Measurements from ENCODE around the gene ATG7.

The ATG7 gene

DNA sequence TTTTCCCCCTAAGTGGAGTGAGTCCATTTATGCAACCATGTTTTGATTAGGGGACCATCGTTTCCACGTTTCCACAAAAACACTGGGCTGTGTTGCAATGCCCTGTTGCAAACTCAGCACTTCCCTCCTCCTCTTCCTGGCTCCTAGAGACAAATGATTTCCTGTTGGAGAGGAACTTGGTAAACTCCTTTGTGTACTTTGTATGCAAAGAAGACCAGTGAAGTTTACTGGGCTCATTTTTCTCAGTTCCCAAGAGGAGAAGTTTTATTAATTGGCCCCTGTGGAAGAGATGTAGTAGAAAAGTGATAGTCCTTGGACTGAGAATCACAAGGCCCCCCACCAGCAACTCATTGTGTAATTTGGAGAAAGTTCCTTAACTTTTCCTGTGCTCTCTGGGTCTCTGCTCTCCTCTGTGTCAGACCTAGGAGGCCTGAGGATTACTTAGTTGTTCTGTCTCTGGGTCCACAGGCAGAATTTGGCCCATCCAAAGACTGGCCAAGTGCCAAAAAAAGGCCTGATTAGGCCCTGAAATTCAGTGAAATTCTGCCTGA, 95.0 kb downstream of the ATG7 start:
- DNase-seq = peak; percentile 70

DNA sequence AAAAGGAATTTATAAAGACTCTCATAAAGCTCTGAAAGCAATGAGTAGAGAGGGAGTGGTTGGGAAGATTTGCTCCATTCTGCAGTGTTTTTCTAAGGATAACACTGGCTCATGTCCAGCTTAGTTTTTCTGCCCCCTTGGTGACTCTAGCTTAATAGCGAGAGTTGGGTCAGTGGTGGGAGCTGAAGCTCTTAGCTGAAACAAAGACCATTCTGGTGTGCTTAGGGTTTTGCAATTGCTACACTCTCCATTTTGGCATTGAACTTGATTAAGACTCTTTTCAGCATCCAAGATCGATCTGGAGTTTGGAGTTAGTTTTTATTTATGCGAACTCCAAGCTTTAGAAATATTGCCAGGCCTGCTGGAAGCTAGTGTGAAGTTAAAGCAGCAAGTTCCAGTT, 98.0 kb downstream of the ATG7 start:
- DNase-seq = no peak

DNA sequence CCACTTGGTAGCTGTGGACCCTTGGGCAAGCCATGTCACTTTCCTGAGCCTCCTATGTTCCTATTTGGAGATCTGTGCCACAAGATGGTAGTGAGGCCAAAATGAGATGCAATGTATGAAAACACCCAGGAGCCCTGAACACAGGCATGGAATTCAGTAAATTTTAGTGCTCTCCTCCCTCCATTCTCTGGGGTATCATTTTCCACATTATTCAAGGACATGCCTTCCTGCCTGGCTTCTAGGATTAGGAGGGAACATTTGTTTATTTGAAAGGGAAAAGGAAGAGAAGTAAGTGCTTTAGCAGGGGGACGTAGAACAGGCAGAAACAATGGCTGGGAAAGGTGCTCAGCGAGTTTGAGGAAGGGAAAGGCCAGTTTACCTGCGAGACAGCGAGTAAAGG, 98.8 kb downstream of the ATG7 start:
- no peak for DNase-seq

DNA sequence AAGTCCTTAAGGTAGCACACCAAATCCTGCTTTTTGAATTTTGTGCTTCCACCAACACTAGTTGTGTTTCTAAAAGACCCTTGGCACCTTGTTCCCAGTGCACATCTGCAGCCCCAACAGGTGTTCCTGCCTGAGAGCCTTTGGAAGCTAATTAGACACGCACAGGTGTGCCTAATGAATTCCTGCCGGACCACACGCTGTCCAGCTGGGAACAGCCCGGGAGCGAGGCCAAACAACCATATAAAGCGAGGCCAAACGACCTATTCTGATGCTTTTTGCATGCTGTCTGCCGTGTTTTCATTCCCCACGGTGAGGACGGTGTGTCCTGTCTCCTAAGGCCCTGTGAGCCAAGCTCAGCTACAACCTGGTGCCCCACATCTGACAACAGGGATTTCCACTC, 99.5 kb downstream of the ATG7 start:
- DNase-seq = no peak

DNA sequence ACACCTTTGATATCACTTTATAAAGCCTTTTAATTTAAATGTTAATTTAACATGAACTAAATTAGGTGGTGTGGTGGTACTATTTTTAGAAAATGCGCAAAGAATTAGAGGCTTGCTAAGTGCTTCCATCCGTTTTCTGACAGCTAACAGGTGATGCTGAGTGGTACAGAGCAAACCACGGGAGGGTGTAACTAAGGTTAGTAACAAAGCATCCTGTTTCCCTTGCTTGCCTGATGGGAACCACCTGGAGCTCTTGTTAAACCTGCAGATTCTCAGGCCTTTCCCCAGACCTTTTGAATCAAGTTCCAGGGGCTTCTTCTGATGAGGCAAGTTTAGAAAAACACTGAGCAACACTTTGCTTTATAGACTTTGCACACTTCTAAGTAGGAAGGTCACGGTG, 101.0 kb downstream of the ATG7 start:
- DNase-seq = no peak

DNA sequence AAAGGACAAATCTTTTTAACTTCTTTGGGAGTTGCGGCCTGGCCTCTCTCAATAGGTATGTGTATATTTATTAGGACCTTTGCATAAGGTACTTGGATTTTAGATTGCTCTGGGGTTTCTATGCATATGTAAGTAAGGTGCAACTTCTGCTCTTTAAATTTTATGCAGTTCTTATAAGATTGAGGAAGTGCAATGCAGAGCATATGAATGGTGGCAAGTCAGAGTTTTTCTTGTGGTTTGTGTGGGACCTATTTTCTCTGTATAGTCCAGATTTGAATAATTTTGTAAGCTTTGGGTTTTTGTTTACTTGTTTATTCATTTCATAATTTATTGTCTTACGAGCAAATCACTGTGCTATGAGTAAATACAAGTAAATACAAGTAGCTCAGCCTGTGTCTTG, 101.5 kb downstream of the ATG7 start:
- no peak for DNase-seq

DNA sequence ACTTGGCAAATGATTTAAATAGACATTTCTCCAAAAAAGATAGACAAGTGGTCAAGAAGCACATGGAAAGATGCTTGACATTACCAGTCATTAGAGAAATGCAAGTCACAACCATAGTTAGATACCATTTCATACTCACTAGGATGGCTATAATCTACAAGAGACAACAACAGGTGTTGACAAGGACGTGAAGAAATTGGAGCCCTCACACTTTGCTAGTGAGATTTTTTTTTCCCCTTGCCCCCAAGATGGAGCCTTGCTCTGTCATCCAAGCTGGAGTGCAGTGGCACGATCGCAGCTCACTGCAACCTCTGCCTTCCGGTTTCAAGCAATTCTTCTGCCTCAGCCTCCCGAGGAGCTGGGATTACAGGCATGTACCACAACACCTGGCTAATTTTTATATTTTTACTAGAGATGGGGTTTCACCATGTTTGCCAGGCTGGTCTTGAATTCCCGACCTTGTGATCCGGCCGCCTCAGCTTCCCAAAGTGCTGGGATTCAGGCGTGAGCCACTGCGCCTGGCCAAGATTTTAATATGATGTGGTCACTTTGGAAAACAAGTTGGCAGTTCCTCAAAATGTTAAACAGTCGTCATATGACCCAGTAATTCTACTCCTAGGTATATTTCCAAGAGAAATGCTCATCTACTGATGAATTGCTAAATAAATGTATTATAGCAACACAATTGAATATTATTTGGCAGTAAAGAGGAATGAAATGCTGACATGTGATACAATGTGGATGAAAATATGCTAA, 103.3 kb downstream of the ATG7 start:
- DNase-seq = no peak

DNA sequence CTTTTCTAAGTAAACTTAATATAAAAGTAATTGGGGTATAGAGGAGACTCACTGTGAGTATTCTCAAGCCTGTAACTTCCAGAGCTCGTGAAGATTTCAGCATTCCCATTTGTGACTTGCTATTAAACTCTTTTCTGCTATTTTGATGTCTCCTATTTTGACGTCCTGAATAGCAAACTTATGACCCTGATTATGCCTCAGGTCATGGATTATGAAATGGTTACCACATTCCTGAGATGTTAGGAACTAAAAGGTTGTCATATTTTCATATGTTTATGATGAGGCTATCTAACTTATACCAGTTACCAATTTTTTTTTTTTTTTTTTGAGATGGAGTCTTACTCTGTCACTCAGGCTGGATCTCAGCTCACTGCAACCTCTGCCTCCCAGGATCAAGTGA, 105.5 kb downstream of the ATG7 start:
- peak; percentile 18 for DNase-seq

DNA sequence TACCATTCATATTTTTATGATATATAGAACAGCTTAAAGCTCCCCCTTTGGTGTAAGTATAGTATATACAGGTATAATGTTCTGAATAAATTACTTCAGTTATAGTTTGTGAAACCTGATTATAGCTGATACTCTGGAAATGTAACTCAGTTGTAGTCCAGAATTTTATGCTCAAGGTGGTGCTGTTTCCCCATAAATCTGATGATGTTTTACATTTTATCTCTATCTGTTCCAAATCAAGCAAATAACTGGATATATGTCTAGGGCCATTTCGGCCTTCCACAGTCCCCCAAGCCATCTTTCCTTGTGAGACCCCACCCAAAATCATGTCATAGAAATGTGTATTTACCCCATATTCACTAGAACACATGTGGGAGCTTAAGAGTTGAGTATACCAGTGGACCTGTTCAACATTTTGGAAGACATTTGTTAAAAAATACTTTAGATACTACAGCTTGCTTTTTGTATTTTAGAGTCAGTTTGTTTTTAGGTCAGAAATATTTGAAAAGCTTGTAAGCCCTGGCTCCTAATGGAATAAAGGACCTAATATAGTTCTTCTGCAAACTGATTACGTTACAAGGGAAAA, 107.1 kb downstream of the ATG7 start:
- peak; percentile 33 for DNase-seq

DNA sequence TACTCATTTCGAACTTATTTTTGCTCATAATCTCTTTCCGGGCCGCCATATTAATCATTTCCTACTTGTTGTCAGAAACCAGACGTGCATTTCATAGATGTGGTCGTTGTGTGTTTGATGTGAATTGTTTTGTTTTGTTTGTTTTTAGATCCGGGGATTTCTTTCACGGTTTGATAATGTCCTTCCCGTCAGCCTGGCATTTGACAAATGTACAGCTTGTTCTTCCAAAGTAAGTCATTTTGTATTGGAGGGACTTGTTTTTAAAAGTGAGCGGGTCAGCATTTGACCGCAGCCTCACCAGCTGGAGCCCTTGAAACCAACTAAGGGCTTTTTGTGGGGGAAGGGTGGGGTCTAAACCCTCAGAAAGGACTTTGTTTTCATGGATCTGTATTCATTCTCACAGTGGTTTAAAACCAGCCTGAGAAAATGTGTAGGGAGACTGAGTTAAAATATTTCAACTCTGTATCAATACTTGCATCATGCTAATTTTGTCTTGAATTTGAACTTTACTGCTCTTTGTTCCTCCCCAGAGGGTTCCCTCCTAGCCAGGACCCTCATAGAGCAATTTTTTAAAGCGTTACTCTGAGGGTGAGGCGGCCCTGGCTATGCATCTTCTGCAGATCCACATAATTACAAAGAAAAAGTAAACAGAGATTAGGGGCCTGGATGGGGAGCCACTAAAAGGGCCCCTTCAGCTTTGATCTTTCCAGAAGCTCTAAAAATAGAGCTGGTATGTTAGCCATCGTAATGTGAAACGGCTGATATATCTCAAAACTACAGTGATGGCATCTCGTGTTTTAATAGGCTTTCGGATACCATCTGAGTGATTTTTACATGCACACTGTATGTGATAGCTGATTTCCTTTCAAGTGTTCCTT, 107.9 kb downstream of the ATG7 start:
- no peak for DNase-seq

DNA sequence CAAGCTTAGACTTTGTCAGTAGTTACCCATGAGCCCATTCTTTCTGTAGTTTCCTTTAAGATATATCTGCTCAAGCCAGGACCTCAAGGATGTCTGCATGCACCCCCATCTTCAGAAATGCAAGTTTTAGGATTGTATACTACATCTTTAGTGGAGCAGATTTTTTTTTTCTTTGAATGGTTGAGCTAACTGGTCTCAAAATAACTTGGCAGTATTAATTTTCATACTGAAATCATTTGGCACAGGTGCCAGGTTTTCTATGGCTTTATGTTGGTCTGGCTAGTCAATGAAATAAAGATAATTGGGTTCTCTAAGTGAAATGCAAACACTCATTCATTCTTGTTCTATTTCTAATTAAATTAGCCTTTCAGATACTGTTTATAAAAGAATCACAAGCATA, 108.9 kb downstream of the ATG7 start:
- no peak for DNase-seq

DNA sequence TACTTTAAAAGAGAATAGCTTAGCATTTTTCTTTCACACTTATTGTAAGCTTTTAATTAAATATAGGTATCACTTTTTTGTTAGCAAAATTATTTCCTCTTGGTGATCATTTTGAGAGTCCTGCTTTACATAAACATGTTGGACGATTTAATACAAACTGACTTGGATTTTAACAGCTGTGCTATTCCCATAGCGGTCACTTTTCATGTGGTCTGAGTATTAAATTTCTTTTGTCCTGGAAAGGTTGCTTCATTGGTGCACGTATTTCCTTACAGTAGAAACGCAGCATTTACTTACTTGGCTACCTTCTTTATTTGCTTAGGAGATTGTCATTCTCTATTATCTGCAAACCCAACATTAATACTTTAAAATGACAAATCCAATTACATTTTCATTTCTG, 109.4 kb downstream of the ATG7 start:
- DNase-seq = no peak

DNA sequence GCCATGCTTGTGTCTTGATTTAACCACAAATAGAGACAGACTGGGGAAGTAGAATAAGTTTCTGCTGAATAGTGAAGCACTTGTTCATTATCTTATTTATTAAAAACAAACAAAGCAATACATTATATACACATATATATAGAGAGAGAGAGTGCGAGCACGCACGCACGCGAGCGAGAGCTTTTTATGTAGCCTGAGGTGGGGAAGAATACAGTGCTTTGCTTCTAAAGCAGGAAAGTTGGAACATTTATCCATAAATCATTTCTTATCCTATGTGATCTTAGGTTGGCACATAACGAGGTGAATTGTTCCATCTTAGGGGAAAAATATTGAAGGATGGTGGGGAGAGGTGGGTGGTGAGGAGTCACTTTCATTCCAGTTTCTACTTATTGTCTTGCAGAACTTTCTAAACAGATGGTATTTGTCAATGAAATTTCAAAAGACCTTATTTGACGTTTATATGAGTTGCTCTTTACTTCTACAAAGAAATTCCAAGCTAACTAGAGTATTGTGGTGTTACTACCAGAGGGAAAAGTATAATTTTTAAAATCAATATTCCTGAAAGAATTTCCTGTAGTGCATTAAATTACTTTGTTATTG, 110.0 kb downstream of the ATG7 start:
- DNase-seq = no peak

DNA sequence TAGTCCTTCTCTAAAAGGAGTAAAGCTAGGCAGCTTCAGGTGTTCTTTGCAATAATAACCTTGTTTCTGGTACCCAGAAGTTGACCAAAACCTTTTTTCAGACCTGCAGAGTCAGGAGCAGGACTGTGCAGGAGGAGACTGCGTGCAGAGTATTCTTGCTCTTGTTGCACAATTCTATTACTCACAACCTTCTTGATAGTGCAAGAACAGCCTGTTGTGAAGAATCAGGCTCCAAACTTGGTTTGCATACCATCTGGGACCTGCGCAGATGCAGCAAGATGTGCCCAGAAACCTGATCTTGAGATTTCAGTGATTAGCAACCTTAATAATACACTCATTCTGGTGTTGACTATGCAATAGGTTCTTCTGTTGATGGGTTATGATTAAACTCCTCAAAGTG, 111.9 kb downstream of the ATG7 start:
- no peak for DNase-seq

DNA sequence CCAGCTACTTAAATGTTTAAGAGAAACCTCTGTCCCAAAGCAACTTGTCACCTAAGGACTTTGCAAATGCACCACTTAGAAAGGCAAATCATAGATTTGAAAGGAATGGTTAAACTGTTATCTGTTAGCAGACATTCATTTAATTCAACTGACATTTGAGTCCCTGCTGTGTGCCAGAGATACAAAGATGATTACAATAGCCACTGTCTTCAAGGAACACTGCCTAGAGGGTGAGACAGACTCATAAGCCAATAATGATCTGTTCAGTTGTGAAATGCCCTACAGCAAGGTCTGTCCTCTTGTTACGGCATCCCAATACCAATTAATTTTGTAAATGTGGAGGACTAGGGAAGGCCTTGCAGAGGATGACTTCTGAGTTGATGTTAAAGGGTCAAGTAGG, 113.1 kb downstream of the ATG7 start:
- DNase-seq = no peak

DNA sequence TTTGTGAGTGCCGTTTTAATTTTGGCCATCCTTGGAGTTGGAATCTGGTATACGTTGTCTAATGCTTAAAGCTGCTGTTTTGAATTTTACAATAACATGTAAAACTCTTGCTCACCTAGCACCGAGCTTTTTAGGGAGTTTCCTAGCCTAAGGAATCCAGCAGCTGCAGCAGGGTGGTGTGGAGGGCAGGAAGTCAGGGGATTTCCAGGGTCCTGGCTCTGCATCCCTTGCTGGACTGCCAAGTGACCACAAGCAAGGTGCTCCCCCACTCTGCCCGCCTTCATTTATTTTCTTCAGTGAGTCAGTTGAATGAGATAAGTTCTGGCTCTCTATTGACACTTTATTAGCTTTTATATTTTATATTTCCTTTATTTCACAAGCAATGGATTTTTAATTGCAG, 113.7 kb downstream of the ATG7 start:
- DNase-seq = no peak

DNA sequence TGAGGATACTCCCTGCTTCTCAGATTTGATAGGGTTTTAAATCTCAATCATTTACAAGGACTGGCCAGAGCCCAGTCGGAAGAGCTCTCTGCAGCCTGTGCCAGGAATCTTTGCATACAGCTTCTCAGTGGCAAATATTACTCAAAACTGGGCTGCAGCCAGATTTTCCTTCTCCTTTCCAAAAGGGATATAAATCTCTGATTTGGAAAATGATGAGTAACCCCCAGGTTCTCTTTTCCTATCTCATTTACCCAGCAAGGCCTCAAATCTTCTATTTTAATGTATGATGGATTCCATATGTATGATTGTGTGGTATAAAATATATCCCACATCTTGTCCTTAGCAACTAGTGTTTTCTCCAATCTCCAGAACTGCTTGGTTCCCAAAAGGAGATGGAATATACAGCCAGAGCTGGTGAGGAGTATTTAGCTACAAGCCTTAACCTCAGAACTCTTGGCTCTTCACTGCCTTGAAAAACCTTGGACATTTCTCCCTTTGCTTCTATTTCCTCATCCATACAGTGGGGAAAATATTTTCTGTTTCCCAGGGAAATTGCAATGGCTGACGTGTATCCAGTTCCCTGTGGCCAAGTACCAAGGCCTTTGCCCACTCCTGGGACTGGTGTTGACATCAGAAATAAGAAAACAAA, 114.4 kb downstream of the ATG7 start:
- DNase-seq = no peak

DNA sequence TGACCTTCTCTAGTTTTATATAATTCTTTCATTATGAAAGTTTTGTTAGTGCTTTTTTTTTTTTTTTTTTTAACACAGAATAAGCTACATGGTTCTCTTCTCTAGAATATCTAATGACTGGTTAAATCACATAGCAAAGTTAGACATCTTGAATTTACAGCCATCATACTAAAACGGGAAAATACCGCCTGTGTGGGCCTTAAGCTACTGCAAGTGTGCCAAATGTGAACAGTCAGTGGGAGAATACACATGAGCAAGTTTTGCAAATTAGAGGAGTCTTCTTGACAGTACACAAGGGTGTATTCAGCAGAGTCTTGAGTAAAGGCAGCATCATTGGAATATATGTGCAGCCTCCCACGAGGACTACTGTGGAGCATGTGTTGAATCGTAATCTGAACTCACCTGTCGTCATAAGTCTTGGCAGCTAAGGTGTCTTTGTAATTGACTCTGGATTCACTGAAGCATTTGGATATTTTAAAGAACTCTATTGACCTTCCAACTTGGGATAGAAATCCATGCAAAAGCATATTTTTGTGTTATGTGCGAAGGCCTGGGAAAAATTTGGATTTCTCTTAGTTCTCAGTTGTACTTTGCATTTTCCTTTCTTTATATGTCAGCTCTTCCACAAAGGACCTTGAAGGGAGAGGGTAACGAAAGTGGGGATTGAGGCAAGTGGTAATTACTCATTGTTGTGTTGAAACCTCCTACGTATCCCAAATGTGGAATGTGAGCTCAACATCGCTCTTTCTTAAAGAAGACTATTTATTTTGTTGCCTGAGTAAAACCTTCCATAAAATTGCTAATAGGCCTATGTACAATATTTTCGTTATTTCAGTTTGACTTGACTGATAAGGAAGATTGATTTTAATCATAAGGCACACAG, 117.4 kb downstream of the ATG7 start:
- DNase-seq = peak; percentile 21

DNA sequence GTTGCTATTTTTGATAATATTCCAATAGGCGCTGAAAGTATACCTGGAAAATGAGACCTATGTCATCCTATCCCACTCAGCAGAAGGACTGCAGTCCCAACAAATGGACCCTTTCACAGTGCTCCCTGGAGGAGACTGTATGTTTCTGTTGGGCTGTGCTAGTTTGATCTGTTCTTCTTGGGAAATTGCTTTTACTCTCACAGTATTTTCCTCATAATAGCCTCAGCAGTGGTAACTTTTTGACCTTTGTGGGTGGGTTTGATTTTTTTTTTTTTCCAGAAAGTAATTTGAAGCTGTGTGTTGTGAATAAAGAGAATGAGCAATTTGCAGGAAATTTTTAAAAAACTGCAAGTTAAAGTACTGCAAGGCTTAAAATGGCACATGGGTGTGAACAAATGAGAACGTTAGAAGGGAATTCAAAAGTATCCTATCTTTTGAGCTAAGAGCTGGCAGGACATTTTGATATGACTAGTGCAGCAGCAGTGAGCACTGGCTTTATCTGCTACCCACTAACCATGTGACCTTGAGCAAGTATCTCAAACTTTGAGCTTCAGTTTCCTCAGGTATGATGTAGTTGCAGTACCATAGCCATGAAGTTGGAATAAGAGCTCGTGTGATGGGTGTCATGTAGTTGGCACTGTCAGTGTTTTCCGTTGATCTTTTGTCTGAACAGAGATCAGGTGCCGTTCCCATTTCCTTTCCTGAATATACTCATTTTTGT, 118.4 kb downstream of the ATG7 start:
- DNase-seq = no peak

DNA sequence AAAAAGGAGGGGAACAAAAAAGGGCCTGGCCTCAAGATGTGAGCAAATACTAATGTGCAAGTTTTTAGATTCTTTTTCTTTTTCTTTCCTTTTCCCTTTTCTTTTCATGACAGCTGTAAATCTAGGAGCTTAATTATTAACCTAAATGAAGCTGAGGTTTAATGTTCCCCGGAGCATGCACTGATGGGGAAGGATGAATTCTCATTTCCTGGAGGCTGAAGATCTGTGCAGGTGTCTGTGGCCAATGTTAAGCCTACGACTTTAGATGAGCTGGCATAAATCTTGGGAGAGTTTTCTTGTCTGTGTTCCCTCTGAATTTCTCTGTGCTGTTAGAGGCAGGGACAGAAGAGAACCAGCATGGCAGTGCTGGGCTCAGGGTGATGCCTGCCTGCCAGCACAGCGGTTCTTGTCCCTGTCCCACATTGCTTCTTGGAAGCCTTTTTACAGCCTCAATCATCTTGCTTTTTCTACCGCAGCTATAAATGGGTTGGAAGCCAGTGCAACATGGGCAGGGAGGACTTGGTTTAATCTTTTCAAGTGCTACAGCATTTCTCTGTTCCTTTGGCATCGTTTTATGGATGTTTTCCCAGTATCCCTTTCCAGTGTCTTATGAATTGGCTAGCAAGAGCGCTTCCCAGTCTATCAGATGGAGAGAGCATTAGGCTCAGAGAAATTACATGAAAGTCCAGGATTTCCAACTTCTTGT, 119.1 kb downstream of the ATG7 start:
- DNase-seq = no peak
